MM.1S (cell line): Measurements from ENCODE around the gene ERO1B.

Experiments
- DNase-seq: peaks from one replicate; pipeline ENCODE4 v3.0.0-alpha.2; 2015
- H2AFZ ChIP-seq: fragments of 300-600 bp; sonication (generic); 2 replicates; pipeline ENCODE4 v1.6.0; 2016; ENCODE audit warnings: antibody characterized with exemption, low read length
- H3F3A ChIP-seq: fragments of 300-600 bp; sonication (generic); 2 replicates; pipeline ENCODE4 v1.6.1; 2016; ENCODE audit warnings: mild to moderate bottlenecking, antibody characterized with exemption, low read length, moderate library complexity, mixed read lengths; ENCODE audit not compliant: insufficient read depth
- H3K27ac ChIP-seq: fragments of 300-600 bp; sonication (generic); 2 replicates; pipeline ENCODE4 v1.5.1; 2016; ENCODE audit warnings: mild to moderate bottlenecking, low read length
- H3K27me3 ChIP-seq: fragments of 300-600 bp; sonication (generic); replicated peaks from 2 replicates; pipeline ENCODE4 v1.6.0; 2016; ENCODE audit warnings: low read length; ENCODE audit not compliant: insufficient read depth
- H3K36me3 ChIP-seq: fragments of 300-600 bp; sonication (generic); replicated peaks from 2 replicates; pipeline ENCODE4 v1.6.1; 2016; ENCODE audit warnings: mild to moderate bottlenecking, low read length, mixed read lengths; ENCODE audit not compliant: insufficient read depth
- H3K4me1 ChIP-seq: fragments of 300-600 bp; sonication (generic); 2 replicates; pipeline ENCODE4 v1.6.1; 2016; ENCODE audit warnings: low read length, mixed read lengths
- H3K4me2 ChIP-seq: fragments of 300-600 bp; sonication (generic); 2 replicates; pipeline ENCODE4 v1.6.0; 2016; ENCODE audit warnings: low read depth, low read length
- H3K4me3 ChIP-seq: fragments of 300-600 bp; sonication (generic); 2 replicates; pipeline ENCODE4 v1.5.1; 2016; ENCODE audit warnings: low read length, mixed read lengths
- H3K79me2 ChIP-seq: fragments of 300-600 bp; sonication (generic); 2 replicates; pipeline ENCODE4 v1.6.1; 2016; ENCODE audit warnings: mixed run types, low read length, mixed read lengths
- H3K9ac ChIP-seq: fragments of 300-600 bp; sonication (generic); 2 replicates; pipeline ENCODE4 v1.6.1; 2016; ENCODE audit warnings: low read length, mixed read lengths
- H3K9me2 ChIP-seq: fragments of 300-600 bp; sonication (generic); replicated peaks from 2 replicates; pipeline ENCODE4 v1.6.1; 2016; ENCODE audit warnings: mild to moderate bottlenecking, low read length, mixed read lengths; ENCODE audit not compliant: insufficient read depth
- H3K9me3 ChIP-seq: fragments of 300-600 bp; sonication (generic); replicated peaks from 2 replicates; pipeline ENCODE4 v1.6.1; 2016; ENCODE audit warnings: mild to moderate bottlenecking, low read length, mixed read lengths; ENCODE audit not compliant: insufficient read depth
- H4K20me1 ChIP-seq: fragments of 300-600 bp; sonication (generic); 2 replicates; pipeline ENCODE4 v1.6.1; 2016; ENCODE audit warnings: mild to moderate bottlenecking, low read length, moderate library complexity, mixed read lengths; ENCODE audit not compliant: insufficient read depth
- EZH2 ChIP-seq: fragments of 300-600 bp; sonication (generic); optimal IDR thresholded peaks from 2 replicates; pipeline ENCODE3; 2017; ENCODE audit warnings: low read depth, mild to moderate bottlenecking, antibody characterized with exemption, low read length, mixed read lengths
- EZH2phosphoT487 ChIP-seq: fragments of 300-600 bp; sonication (generic); IDR thresholded peaks from 2 replicates; pipeline ENCODE4 v1.6.1; 2018; ENCODE audit warnings: antibody characterized with exemption, low read length
- TF ChIP-seq, protein P1 (sequence below): fragments of 300-600 bp; sonication (generic); IDR thresholded peaks from 2 replicates; pipeline ENCODE4 v1.5.1; 2016; ENCODE audit warnings: antibody characterized with exemption, low read length, mixed read lengths

ERO1B gene

DNA sequence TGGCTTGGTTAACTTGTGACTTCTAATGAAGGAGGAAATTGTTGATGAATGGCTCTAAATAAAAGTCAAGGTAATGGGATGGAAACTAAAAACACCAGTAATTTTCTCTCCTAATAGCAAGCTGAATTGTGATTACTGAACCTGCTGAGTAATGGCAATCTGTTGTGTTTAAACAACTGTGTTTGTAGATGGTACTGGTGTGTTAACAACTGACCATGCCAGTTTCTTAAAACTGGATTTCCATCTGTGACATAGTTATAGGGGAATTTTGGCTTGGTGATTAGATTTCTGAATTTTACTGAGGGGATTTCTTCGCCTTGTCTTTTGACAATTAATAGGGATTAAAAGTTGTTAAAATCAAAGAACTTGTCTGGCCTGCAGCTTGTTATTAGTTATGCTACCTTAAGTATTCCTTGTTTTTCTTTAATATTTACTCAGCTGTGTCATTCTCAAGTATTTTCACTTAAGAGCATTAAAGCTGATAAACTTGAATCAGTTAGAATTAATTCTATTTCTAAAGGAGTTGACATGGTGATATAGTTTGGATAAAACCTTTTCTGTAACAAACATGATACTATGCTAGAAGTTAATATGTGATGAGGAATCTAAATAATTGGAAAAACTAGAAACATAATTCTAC is 7.9 kb upstream of the ERO1B start:
- Histone ChIP-seq H3K9me3 (no peaks in the 10 kb centered on the region), H3K9ac (no peak overlapping the region), H3K4me3 (no peak overlapping the region), H2AFZ (no peak overlapping the region), H3F3A (no peaks in the 10 kb centered on the region), H3K79me2 (no peaks in the 10 kb centered on the region), H3K4me2 (no peak overlapping the region), H3K9me2 (no peaks in the 10 kb centered on the region), H3K27ac (no peak overlapping the region), H4K20me1 (no peaks in the 10 kb centered on the region), H3K27me3 (0 out of 2 replicates have a peak, but pooled peaks cover 3% of the 10 kb centered on the region), H3K36me3 (no peaks in the 10 kb centered on the region), H3K4me1 (peaks cover 4% of the 10 kb centered on the region)
- TF ChIP-seq EZH2: no peak
- TF ChIP-seq EZH2phosphoT487: no peak
- TF ChIP-seq, protein P1, sequence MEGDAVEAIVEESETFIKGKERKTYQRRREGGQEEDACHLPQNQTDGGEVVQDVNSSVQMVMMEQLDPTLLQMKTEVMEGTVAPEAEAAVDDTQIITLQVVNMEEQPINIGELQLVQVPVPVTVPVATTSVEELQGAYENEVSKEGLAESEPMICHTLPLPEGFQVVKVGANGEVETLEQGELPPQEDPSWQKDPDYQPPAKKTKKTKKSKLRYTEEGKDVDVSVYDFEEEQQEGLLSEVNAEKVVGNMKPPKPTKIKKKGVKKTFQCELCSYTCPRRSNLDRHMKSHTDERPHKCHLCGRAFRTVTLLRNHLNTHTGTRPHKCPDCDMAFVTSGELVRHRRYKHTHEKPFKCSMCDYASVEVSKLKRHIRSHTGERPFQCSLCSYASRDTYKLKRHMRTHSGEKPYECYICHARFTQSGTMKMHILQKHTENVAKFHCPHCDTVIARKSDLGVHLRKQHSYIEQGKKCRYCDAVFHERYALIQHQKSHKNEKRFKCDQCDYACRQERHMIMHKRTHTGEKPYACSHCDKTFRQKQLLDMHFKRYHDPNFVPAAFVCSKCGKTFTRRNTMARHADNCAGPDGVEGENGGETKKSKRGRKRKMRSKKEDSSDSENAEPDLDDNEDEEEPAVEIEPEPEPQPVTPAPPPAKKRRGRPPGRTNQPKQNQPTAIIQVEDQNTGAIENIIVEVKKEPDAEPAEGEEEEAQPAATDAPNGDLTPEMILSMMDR: no peak
- no peak for DNase-seq

DNA sequence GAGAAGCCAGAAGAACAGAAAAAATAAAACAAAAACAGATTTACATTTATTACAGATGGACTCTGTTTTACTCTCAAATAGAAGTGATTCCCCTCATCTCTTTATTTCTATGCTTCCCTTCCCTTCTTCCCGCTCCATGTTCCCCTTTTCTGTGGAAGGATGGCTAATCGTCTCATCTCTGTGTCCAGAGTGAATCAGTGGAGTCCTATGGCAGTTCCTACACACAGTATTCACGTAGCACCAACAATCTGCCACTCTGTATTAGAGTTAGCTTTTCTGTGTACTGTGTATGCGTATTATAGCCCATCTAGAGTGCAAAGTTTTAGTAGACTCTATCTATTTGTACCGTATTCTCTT is 6.8 kb upstream of the ERO1B start:
- H3K4me2 ChIP-seq: no peak overlapping the region
- 0 out of 2 replicates have a peak, but pooled peaks cover 5% of the 10 kb centered on the region for H3F3A ChIP-seq
- H3K79me2 ChIP-seq: no peaks in the 10 kb centered on the region
- H3K9me3 ChIP-seq: no peaks in the 10 kb centered on the region
- no peak for DNase-seq
- no peaks in the 10 kb centered on the region for H3K36me3 ChIP-seq
- no peak overlapping the region for H3K4me3 ChIP-seq
- TF ChIP-seq EZH2phosphoT487 (no peak), EZH2 (no peak)
- TF ChIP-seq, protein P1: no peak
- H2AFZ ChIP-seq: no peak overlapping the region
- peaks cover 13% of the 10 kb centered on the region for H3K27me3 ChIP-seq
- H3K9me2 ChIP-seq: no peaks in the 10 kb centered on the region
- H3K4me1 ChIP-seq: peaks cover 9% of the 10 kb centered on the region
- H3K27ac ChIP-seq: no peak overlapping the region
- no peak overlapping the region for H3K9ac ChIP-seq
- H4K20me1 ChIP-seq: no peaks in the 10 kb centered on the region

DNA sequence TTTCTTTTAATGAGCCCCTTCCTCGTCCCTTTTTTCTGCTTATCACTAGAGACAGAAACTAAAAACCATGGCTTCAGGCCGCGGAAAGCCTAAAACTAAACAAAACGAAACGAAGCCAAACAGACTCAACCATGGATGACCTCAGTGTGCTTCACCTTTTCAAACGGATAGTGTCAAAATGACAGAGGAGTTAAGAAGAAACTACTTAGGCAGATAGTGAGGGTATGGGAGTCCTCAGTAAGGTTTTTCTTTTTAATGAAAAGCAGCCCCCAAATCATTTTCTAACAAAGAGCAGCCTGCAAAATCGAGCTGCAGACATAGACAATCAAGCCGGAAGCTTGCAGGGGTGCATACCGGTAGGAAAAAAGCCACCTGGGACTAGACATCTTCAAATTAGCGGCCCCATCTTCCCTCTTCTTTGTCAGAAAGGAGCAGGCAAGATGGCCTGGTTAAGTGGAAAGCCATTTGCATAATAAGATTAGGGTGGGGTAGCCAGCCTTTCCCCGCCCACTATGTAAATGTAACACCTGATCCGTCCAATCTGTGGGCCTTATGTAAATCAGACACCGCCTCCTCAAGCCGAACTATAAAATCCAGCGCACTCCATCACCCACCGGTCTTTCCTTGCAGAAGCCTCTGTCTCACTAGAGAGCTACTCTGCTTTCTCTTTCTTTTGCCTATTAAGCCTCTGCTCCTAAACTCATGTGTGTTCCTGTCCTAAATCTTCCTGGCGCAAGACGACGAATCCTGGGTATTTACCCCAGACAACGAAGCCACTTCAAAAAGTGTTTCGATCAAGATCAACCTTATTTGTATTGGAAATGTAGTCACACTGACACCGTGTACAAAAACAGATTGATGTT is 6.2 kb upstream of the ERO1B start:
- H3K36me3 ChIP-seq: no peaks in the 10 kb centered on the region
- no peak overlapping the region for H2AFZ ChIP-seq
- 0 out of 2 replicates have a peak, but pooled peaks cover 5% of the 10 kb centered on the region for H3F3A ChIP-seq
- no peak overlapping the region for H3K4me3 ChIP-seq
- peaks cover 9% of the 10 kb centered on the region for H3K4me1 ChIP-seq
- no peaks in the 10 kb centered on the region for H4K20me1 ChIP-seq
- H3K27ac ChIP-seq: no peak overlapping the region
- H3K9me2 ChIP-seq: no peaks in the 10 kb centered on the region
- no peaks in the 10 kb centered on the region for H3K79me2 ChIP-seq
- DNase-seq: no peak
- no peak overlapping the region for H3K9ac ChIP-seq
- H3K4me2 ChIP-seq: no peak overlapping the region
- no peaks in the 10 kb centered on the region for H3K9me3 ChIP-seq
- H3K27me3 ChIP-seq: peaks cover 16% of the 10 kb centered on the region
- TF ChIP-seq EZH2phosphoT487: no peak

DNA sequence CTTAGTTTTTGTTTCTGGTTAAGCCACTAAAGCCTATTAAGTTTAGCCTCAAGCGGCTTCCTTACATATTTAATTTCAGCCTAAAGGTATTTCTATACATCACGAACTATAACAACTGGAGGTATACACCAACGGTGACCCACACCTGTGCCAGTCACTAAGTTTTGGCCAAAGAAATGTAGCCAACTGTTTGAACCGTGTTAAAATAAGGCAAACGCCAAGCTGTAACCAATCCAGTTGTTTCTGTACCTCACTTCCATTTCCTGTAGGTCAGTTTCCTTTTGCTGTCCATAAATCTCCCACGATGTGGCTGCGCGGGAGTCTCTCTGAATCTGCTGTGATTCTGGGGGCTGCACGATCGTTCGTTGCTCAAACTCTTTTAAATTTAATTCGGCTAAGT is 5.6 kb upstream of the ERO1B start:
- Histone ChIP-seq H3K9me2 (no peaks in the 10 kb centered on the region), H3K79me2 (no peaks in the 10 kb centered on the region), H4K20me1 (no peaks in the 10 kb centered on the region), H2AFZ (no peak overlapping the region), H3K9me3 (no peaks in the 10 kb centered on the region), H3K4me2 (no peak overlapping the region), H3K9ac (no peak overlapping the region), H3K4me1 (peaks cover 12% of the 10 kb centered on the region), H3K27me3 (peaks cover 22% of the 10 kb centered on the region), H3K36me3 (no peaks in the 10 kb centered on the region), H3K4me3 (no peak overlapping the region), H3K27ac (no peak overlapping the region), H3F3A (0 out of 2 replicates have a peak, but pooled peaks cover 5% of the 10 kb centered on the region)
- TF ChIP-seq, protein P1: no peak
- no peak for DNase-seq
